ENCODE data around the gene NGRN. TPM values are rescaled to one million over a fixed set of nuclear protein-coding genes. Genes with fewer than 3 reads are reported as not detected.
A peak's percentile ranks its signal among the peaks of the same experiment; 100 is the strongest.

NGRN gene
- total and polyA plus RNA-seq, 2 donors (not counting 1 experiment from before 2014, with no cell fraction given), result 23.1 to 45.5 TPM

- intact Hi-C loops (cut with micrococcal nuclease), result no loop called here
- Histone ChIP-seq H3K9ac (ENCODE audit: low read length) (peak overlapping the region; percentile 83), H3K4me1 (ENCODE audit: control insufficient read depth in 2 of 2, insufficient read depth in 2 of 2, low read length in 2 of 2) (peaks cover 36 to 38% of the 10 kb centered on the region in 2 donors), H3K4me3 (ENCODE audit: control extremely low read depth in 1 of 5, extremely low read depth in 1 of 5, insufficient read depth in 1 of 5, low read depth in 2 of 5, low read length in 4 of 5) (peak overlapping the region; percentile 69 to 83 (median 79)), H3K79me2 (ENCODE audit: control insufficient read depth, insufficient read depth, low read length) (peaks cover 60% of the 10 kb centered on the region), H3K27ac (ENCODE audit: low read length in 2 of 2) (peak overlapping the region; percentile 95 to 99), H3K4me2 (replicated peaks; ENCODE audit: low read depth, low read length, poor library complexity, severe bottlenecking) (peak overlapping the region; percentile 82), H2AFZ (ENCODE audit: insufficient read depth, low read depth, low read length, poor library complexity, severe bottlenecking) (peak overlapping the region; percentile 96), H4K20me1 (ENCODE audit: control insufficient read depth, insufficient read depth, low read length, poor library complexity, severe bottlenecking) (peaks cover 40% of the 10 kb centered on the region), H3K27me3 (replicated peaks in 1 of 4; ENCODE audit: control extremely low read depth in 1 of 4, control insufficient read depth in 3 of 4, insufficient read depth in 4 of 4, low read length in 3 of 4) (no peaks in the 10 kb centered on the region), H3K9me3 (ENCODE audit: control extremely low read depth in 1 of 3, control insufficient read depth in 2 of 3, insufficient read depth in 1 of 3, low read length in 2 of 3) (no peaks in the 10 kb centered on the region), H3K36me3 (replicated peaks in 1 of 2; ENCODE audit: control extremely low read depth in 1 of 2, control insufficient read depth in 1 of 2, extremely low read depth in 1 of 2, insufficient read depth in 2 of 2, low read length in 1 of 2) (peaks cover 0 to 34% of the 10 kb centered on the region in 2 experiments)
- H3K9me3 Mint-ChIP-seq (ENCODE audit: insufficient read depth), result no peaks in the 10 kb centered on the region
- ATAC-seq (ENCODE audit: low read depth), result no peak
- CTCF ChIA-PET, result interaction anchor here (1.1 to 1.6 kb wide), 2 partner anchors 34 to 103 kb away, joined by 3 to 9 read pairs; partner anchors contain the start of genes CIB1 and GDPGP1
- peaks cover 54% of the 10 kb centered on the region for H3K4me1 Mint-ChIP-seq
- no peak for TF ChIP-seq EZH2 (IDR thresholded peaks at IDR 0.05; ENCODE audit: borderline replicate concordance, insufficient read depth, low read depth, low read length, poor library complexity, severe bottlenecking)
- POLR2A ChIA-PET, result interaction anchor here (0.6 to 1.4 kb wide), 4 partner anchors 33 to 135 kb away, joined by 4 to 14 read pairs (median 10); partner anchors contain the start of genes CIB1 and GDPGP1
- no peak for DNase-seq
- peak overlapping the region; percentile 95 for H3K4me3 Mint-ChIP-seq
- H3K27ac Mint-ChIP-seq, result peak overlapping the region; percentile 98
- WGBS (ENCODE audit: insufficient coverage), result no CpG with 5 or more reads among the region's 15 CpGs
- H3K27me3 Mint-ChIP-seq, result no peaks in the 10 kb centered on the region
Observed at GRCh38 chr15:90266485-90266884, 1.0 kb downstream of the NGRN start.

- no peaks in the 10 kb centered on the region for H3K27me3 ChIP-seq (replicated peaks in 1 of 4; ENCODE audit: control extremely low read depth in 1 of 4, control insufficient read depth in 3 of 4, insufficient read depth in 4 of 4, low read length in 3 of 4)
- Mint-ChIP-seq H3K27me3 (no peaks in the 10 kb centered on the region), H3K27ac (no peak overlapping the region), H3K9me3 (ENCODE audit: insufficient read depth) (no peaks in the 10 kb centered on the region), H3K4me3 (peak overlapping the region; percentile 56), H3K4me1 (peaks cover 64% of the 10 kb centered on the region)
- H3K4me1 ChIP-seq (ENCODE audit: control insufficient read depth in 2 of 2, insufficient read depth in 2 of 2, low read length in 2 of 2), result peaks cover 36 to 38% of the 10 kb centered on the region in 2 donors
- H3K36me3 ChIP-seq (replicated peaks in 1 of 2; ENCODE audit: control extremely low read depth in 1 of 2, control insufficient read depth in 1 of 2, extremely low read depth in 1 of 2, insufficient read depth in 2 of 2, low read length in 1 of 2), result peaks cover 0 to 52% of the 10 kb centered on the region in 2 experiments
- DNase-seq (no peak), ATAC-seq (ENCODE audit: low read depth) (no peak)
- TF ChIP-seq CTCF (IDR thresholded peaks at IDR 0.05), result no peak
- TF ChIP-seq EZH2 (IDR thresholded peaks at IDR 0.05; ENCODE audit: borderline replicate concordance, insufficient read depth, low read depth, low read length, poor library complexity, severe bottlenecking), result no peak
- ChIA-PET POLR2A (no interaction called here), CTCF (interaction anchor here (1.2 to 1.6 kb wide), 2 partner anchors 35 to 124 kb away, joined by 3 to 4 read pairs; partner anchors contain the start of genes CIB1 and GDPGP1)
- peaks cover 71% of the 10 kb centered on the region for H3K79me2 ChIP-seq (ENCODE audit: control insufficient read depth, insufficient read depth, low read length)
- peaks cover 57% of the 10 kb centered on the region for H4K20me1 ChIP-seq (ENCODE audit: control insufficient read depth, insufficient read depth, low read length, poor library complexity, severe bottlenecking)
- no peak overlapping the region for H3K9ac ChIP-seq (ENCODE audit: low read length)
- no peak overlapping the region for H2AFZ ChIP-seq (ENCODE audit: insufficient read depth, low read depth, low read length, poor library complexity, severe bottlenecking)
- no peaks in the 10 kb centered on the region for H3K9me3 ChIP-seq (ENCODE audit: control extremely low read depth in 1 of 3, control insufficient read depth in 2 of 3, insufficient read depth in 1 of 3, low read length in 2 of 3)
- no peak overlapping the region for H3K27ac ChIP-seq (ENCODE audit: low read length in 2 of 2)
- intact Hi-C loops (cut with micrococcal nuclease), result no loop called here
- no peak overlapping the region for H3K4me3 ChIP-seq (ENCODE audit: control extremely low read depth in 1 of 5, extremely low read depth in 1 of 5, insufficient read depth in 1 of 5, low read depth in 2 of 5, low read length in 4 of 5)
- WGBS (ENCODE audit: insufficient coverage), result no CpG with 5 or more reads among the region's 1 CpG
- H3K4me2 ChIP-seq (replicated peaks; ENCODE audit: low read depth, low read length, poor library complexity, severe bottlenecking), result peak overlapping the region; percentile 26
Observed at GRCh38 chr15:90268415-90268814, 2.9 kb downstream of the NGRN start.
